Measurements from ENCODE around the gene TJP1. TPM values are rescaled to one million over a fixed set of nuclear protein-coding genes. Genes with fewer than 3 reads are reported as not detected.

The TJP1 gene
- total RNA-seq, 1 experiment from 2014 or later, result 140 TPM

DNA sequence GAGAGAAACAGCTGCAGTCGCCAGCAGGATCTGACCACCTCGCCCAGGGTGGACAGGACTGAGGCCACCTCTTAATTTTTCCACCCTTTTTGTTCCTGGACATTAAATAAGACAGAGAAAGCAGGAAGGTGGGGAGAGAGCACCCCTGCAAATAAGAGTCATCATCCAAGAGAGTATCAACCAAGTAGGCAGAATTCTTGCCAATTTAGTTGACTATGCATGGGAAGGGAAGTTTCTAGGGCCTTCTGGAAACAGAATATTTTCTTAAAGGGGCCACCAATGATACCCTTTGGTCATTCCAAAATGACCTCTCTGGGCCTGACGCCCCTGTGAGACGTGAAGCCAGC lies 136.2 kb downstream of the TJP1 start:
- Histone ChIP-seq H3K9ac (ENCODE audit: extremely low read depth, insufficient read length, low read length) (no peak overlapping the region), H2BK120ac (ENCODE audit: low read depth, low read length, poor library complexity, severe bottlenecking) (no peak overlapping the region), H4K20me1 (ENCODE audit: control insufficient read depth, insufficient read depth, insufficient read length) (no peaks in the 10 kb centered on the region), H2BK5ac (ENCODE audit: insufficient read length, low read length) (no peak overlapping the region), H3K4ac (ENCODE audit: low read depth, low read length) (no peak overlapping the region), H2BK20ac (ENCODE audit: low read depth, low read length, poor library complexity, severe bottlenecking) (no peak overlapping the region), H3K14ac (ENCODE audit: insufficient read depth, low read length) (no peak overlapping the region), H3K79me2 (ENCODE audit: insufficient read depth, low read length) (no peaks in the 10 kb centered on the region), H3K23ac (ENCODE audit: insufficient read length, low read depth, low read length) (no peak overlapping the region), H3K4me2 (ENCODE audit: insufficient read depth, insufficient read length, low read length) (no peak overlapping the region), H3K27me3 (ENCODE audit: insufficient read depth, low read length) (no peaks in the 10 kb centered on the region), H3K79me1 (ENCODE audit: insufficient read depth, low read depth, low read length, poor library complexity, severe bottlenecking) (no peaks in the 10 kb centered on the region), H3K18ac (ENCODE audit: insufficient read length, low read depth, low read length) (no peak overlapping the region), H2BK12ac (ENCODE audit: insufficient read length, low read depth, low read length) (no peak overlapping the region), H3K9me3 (ENCODE audit: control insufficient read depth, low read depth, low read length) (no peaks in the 10 kb centered on the region), H3K56ac (ENCODE audit: insufficient read length, low read depth, low read length) (no peak overlapping the region), H3K23me2 (ENCODE audit: insufficient read length, low read depth, low read length, poor library complexity, severe bottlenecking) (no peaks in the 10 kb centered on the region), H4K8ac (replicated peaks; ENCODE audit: insufficient read length, low read depth, low read length) (no peak overlapping the region), H3T11ph (ENCODE audit: low read length) (no peak overlapping the region), H4K91ac (ENCODE audit: insufficient read length, low read depth, low read length) (no peak overlapping the region), H2AK5ac (ENCODE audit: insufficient read length, low read length) (no peak overlapping the region), H2AFZ (ENCODE audit: low read length) (no peak overlapping the region), H4K5ac (ENCODE audit: insufficient read length, low read depth, low read length) (no peak overlapping the region), H3K27ac (ENCODE audit: insufficient read length, low read depth, low read length) (no peak overlapping the region), H3K4me1 (ENCODE audit: insufficient read depth, low read length) (no peaks in the 10 kb centered on the region), H2BK15ac (ENCODE audit: low read depth, low read length) (no peak overlapping the region)
- peaks cover 0 to 6% of the 10 kb centered on the region in 2 experiments; a peak in 3 of 5 replicates for H3K9me3 Mint-ChIP-seq
- no peak for DNase-seq
- H3K4me1 Mint-ChIP-seq, result peaks cover 0 to 3% of the 10 kb centered on the region in 2 experiments; a peak in 1 of 4 replicates
- H3K27ac Mint-ChIP-seq, result no peak overlapping the region
- peaks cover 0 to 5% (median 0%) of the 10 kb centered on the region in 3 experiments; a peak in 3 of 7 replicates for H3K36me3 Mint-ChIP-seq (ENCODE audit: insufficient read depth in 1 of 3, low read depth in 3 of 3)
- no CpG with 5 or more reads among the region's 4 CpGs for WGBS (ENCODE audit: extremely low coverage, insufficient read length, low lambda C conversion rate)
- no peaks in the 10 kb centered on the region; the same call in 1 of the 2 replicates for H3K27me3 Mint-ChIP-seq (ENCODE audit: low read depth)
- TF ChIP-seq, protein P1, sequence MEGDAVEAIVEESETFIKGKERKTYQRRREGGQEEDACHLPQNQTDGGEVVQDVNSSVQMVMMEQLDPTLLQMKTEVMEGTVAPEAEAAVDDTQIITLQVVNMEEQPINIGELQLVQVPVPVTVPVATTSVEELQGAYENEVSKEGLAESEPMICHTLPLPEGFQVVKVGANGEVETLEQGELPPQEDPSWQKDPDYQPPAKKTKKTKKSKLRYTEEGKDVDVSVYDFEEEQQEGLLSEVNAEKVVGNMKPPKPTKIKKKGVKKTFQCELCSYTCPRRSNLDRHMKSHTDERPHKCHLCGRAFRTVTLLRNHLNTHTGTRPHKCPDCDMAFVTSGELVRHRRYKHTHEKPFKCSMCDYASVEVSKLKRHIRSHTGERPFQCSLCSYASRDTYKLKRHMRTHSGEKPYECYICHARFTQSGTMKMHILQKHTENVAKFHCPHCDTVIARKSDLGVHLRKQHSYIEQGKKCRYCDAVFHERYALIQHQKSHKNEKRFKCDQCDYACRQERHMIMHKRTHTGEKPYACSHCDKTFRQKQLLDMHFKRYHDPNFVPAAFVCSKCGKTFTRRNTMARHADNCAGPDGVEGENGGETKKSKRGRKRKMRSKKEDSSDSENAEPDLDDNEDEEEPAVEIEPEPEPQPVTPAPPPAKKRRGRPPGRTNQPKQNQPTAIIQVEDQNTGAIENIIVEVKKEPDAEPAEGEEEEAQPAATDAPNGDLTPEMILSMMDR (conservative IDR thresholded peaks at IDR 0.05), result no peak
- no peak overlapping the region for H3K4me3 Mint-ChIP-seq
